GM19099 (cell line): ENCODE results near the gene PDS5A.

Source experiments
- POLR2A ChIP-seq: IDR thresholded peaks from 3 replicates; pipeline ENCODE4 v1.6.1; 2011; ENCODE audit warnings: low read depth; ENCODE audit not compliant: insufficient read length; ENCODE audit errors: extremely low read depth

PDS5A gene

GRCh38 chr4:39928538-39928937, 49.2 kb downstream of the PDS5A start:
- TF ChIP-seq POLR2A: no peak

GRCh38 chr4:39924014-39924413, 53.7 kb downstream of the PDS5A start:
- TF ChIP-seq POLR2A: no peak

GRCh38 chr4:39922399-39922798, 55.3 kb downstream of the PDS5A start:
- no peak for TF ChIP-seq POLR2A

GRCh38 chr4:39913471-39913870, 64.2 kb downstream of the PDS5A start:
- no peak for TF ChIP-seq POLR2A

GRCh38 chr4:39910064-39910463, 67.6 kb downstream of the PDS5A start:
- no peak for TF ChIP-seq POLR2A

GRCh38 chr4:39908284-39908683, 69.4 kb downstream of the PDS5A start:
- TF ChIP-seq POLR2A: no peak

GRCh38 chr4:39905656-39906055, 72.1 kb downstream of the PDS5A start:
- TF ChIP-seq POLR2A: no peak

- no peak for TF ChIP-seq POLR2A
Observed at GRCh38 chr4:39900966-39901365, 76.7 kb downstream of the PDS5A start.

- TF ChIP-seq POLR2A: no peak
Observed at GRCh38 chr4:39899291-39899690, 78.4 kb downstream of the PDS5A start.

- no peak for TF ChIP-seq POLR2A
Observed at GRCh38 chr4:39898015-39898414, 79.7 kb downstream of the PDS5A start.

- no peak for TF ChIP-seq POLR2A
Observed at GRCh38 chr4:39893693-39894072, 84.0 kb downstream of the PDS5A start.

- no peak for TF ChIP-seq POLR2A
Observed at GRCh38 chr4:39892988-39893692, 84.6 kb downstream of the PDS5A start.

GRCh38 chr4:39889226-39889625, 88.5 kb downstream of the PDS5A start:
- TF ChIP-seq POLR2A: no peak

- TF ChIP-seq POLR2A: no peak
Observed at GRCh38 chr4:39888541-39888940, 89.2 kb downstream of the PDS5A start.

GRCh38 chr4:39883646-39884045, 94.1 kb downstream of the PDS5A start:
- no peak for TF ChIP-seq POLR2A

- no peak for TF ChIP-seq POLR2A
Observed at GRCh38 chr4:39881789-39882188, 95.9 kb downstream of the PDS5A start.

GRCh38 chr4:39877971-39878370, 99.7 kb downstream of the PDS5A start:
- no peak for TF ChIP-seq POLR2A

- no peak for TF ChIP-seq POLR2A
Observed at GRCh38 chr4:39873823-39874222, 103.9 kb downstream of the PDS5A start.

GRCh38 chr4:39865280-39865679, 112.4 kb downstream of the PDS5A start:
- no peak for TF ChIP-seq POLR2A
